ES-I3 (cell line): ENCODE data around the gene NCAM1.
"Not testable (repeated sequence)": the region's sequence is repeated elsewhere in the genome, so short reads cannot be mapped to it uniquely, and the experiment has no call there.

Experiments
- H3K36me3 ChIP-seq: 2 replicates; pipeline ENCODE4 v1.6.1; 2013; ENCODE audit warnings: mild to moderate bottlenecking, low read length, control low read depth, moderate library complexity; ENCODE audit not compliant: insufficient read depth
- H3K4me1 ChIP-seq: 2 replicates; pipeline ENCODE4 v1.6.1; 2013; ENCODE audit warnings: mild to moderate bottlenecking, control low read depth, low read length; ENCODE audit not compliant: insufficient read depth
- H3K9ac ChIP-seq: 2 replicates; pipeline ENCODE4 v1.6.1; 2013; ENCODE audit warnings: low read depth, mild to moderate bottlenecking, low read length, moderate library complexity
- H3K9me3 ChIP-seq: 2 replicates; pipeline ENCODE4 v1.6.1; 2013; ENCODE audit warnings: mild to moderate bottlenecking, low read length, moderate library complexity; ENCODE audit not compliant: control insufficient read depth, insufficient read depth

Gene NCAM1

GRCh38 chr11:112961146-112961668 is at the start of gene NCAM1:
TSS of gene NCAM1 (plus strand) at chr11:112961420.
- peak within 1 kb of the TSS; percentile 64; the same call in 1 of the 2 replicates for H3K9ac ChIP-seq

GRCh38 chr11:112922606-112923005 is 38.6 kb upstream of the NCAM1 start:
- no peak overlapping the region for H3K9ac ChIP-seq
- no peaks in the 10 kb centered on the region; the same call in 1 of the 2 replicates for H3K4me1 ChIP-seq
- H3K36me3 ChIP-seq = no peaks in the 10 kb centered on the region
- H3K9me3 ChIP-seq = peaks cover 3% of the 10 kb centered on the region; the same call in 1 of the 2 replicates

More at GRCh38 chr11:112961146-112961668, at the start of gene NCAM1:
- H3K36me3 ChIP-seq = no peaks in the 10 kb centered on the region
- peaks cover 3% of the 10 kb centered on the region; the same call in 1 of the 2 replicates for H3K4me1 ChIP-seq
- H3K9me3 ChIP-seq = no peaks in the 10 kb centered on the region

GRCh38 chr11:112924836-112925235 is 36.4 kb upstream of the NCAM1 start:
- not testable (repeated sequence) for H3K9ac ChIP-seq, H3K9me3 ChIP-seq, H3K4me1 ChIP-seq, H3K36me3 ChIP-seq

- no peaks in the 10 kb centered on the region; the same call in 1 of the 2 replicates for H3K4me1 ChIP-seq
- no peaks in the 10 kb centered on the region for H3K9me3 ChIP-seq
- no peaks in the 10 kb centered on the region for H3K36me3 ChIP-seq
- no peak overlapping the region for H3K9ac ChIP-seq
These were observed 35.5 kb upstream of the NCAM1 start for GRCh38 chr11:112925516-112926310.

GRCh38 chr11:112928136-112928535 is 33.1 kb upstream of the NCAM1 start:
- Histone ChIP-seq H3K9ac (no peak overlapping the region), H3K9me3 (no peaks in the 10 kb centered on the region), H3K36me3 (no peaks in the 10 kb centered on the region), H3K4me1 (no peaks in the 10 kb centered on the region)

GRCh38 chr11:112929432-112929831 is 31.8 kb upstream of the NCAM1 start:
- H3K36me3 ChIP-seq = no peaks in the 10 kb centered on the region
- no peak overlapping the region for H3K9ac ChIP-seq
- no peaks in the 10 kb centered on the region for H3K9me3 ChIP-seq
- H3K4me1 ChIP-seq = no peaks in the 10 kb centered on the region

- Histone ChIP-seq H3K36me3 (no peaks in the 10 kb centered on the region), H3K9me3 (no peaks in the 10 kb centered on the region), H3K4me1 (no peaks in the 10 kb centered on the region), H3K9ac (no peak overlapping the region)
These were observed 29.5 kb upstream of the NCAM1 start for GRCh38 chr11:112931703-112932102.

GRCh38 chr11:112932593-112932992 is 28.6 kb upstream of the NCAM1 start:
- Histone ChIP-seq H3K4me1 (no peaks in the 10 kb centered on the region), H3K9me3 (no peaks in the 10 kb centered on the region), H3K36me3 (no peaks in the 10 kb centered on the region), H3K9ac (no peak overlapping the region)

- Histone ChIP-seq H3K4me1 (no peaks in the 10 kb centered on the region), H3K9ac (no peak overlapping the region), H3K9me3 (no peaks in the 10 kb centered on the region), H3K36me3 (no peaks in the 10 kb centered on the region)
These were observed 27.2 kb upstream of the NCAM1 start for GRCh38 chr11:112933970-112934369.

GRCh38 chr11:112941104-112941503 is 20.1 kb upstream of the NCAM1 start:
- no peaks in the 10 kb centered on the region for H3K9me3 ChIP-seq

GRCh38 chr11:112942966-112943643 is 18.1 kb upstream of the NCAM1 start:
- Histone ChIP-seq H3K9ac (no peak overlapping the region), H3K9me3 (no peaks in the 10 kb centered on the region), H3K36me3 (no peaks in the 10 kb centered on the region), H3K4me1 (no peaks in the 10 kb centered on the region)

More at GRCh38 chr11:112941104-112941503, 20.1 kb upstream of the NCAM1 start:
- H3K4me1 ChIP-seq = no peaks in the 10 kb centered on the region
- H3K9ac ChIP-seq = no peak overlapping the region
- no peaks in the 10 kb centered on the region for H3K36me3 ChIP-seq

- no peak overlapping the region for H3K9ac ChIP-seq
- H3K36me3 ChIP-seq = no peaks in the 10 kb centered on the region
- no peaks in the 10 kb centered on the region for H3K9me3 ChIP-seq
These were observed 14.4 kb upstream of the NCAM1 start for GRCh38 chr11:112946866-112947265.

GRCh38 chr11:112949781-112950575 is 11.2 kb upstream of the NCAM1 start:
- H3K4me1 ChIP-seq = no peaks in the 10 kb centered on the region
- H3K9me3 ChIP-seq = no peaks in the 10 kb centered on the region
- H3K36me3 ChIP-seq = no peaks in the 10 kb centered on the region
- H3K9ac ChIP-seq = no peak overlapping the region

More at GRCh38 chr11:112946866-112947265, 14.4 kb upstream of the NCAM1 start:
- H3K4me1 ChIP-seq = no peaks in the 10 kb centered on the region

- Histone ChIP-seq H3K36me3 (no peaks in the 10 kb centered on the region), H3K9me3 (no peaks in the 10 kb centered on the region), H3K9ac (no peak overlapping the region), H3K4me1 (peaks cover 3% of the 10 kb centered on the region; the same call in 1 of the 2 replicates)
These were observed 2.5 kb upstream of the NCAM1 start for GRCh38 chr11:112958670-112959069.
